Erythroblast (primary cell): ENCODE data around the gene OR12D1.

Experiments used
- GATA1 ChIP-seq: IDR thresholded peaks from 2 replicates; pipeline ENCODE4 v1.6.1; 2011; ENCODE audit warnings: low read depth, mild to moderate bottlenecking, control low read depth, low read length, moderate library complexity
- POLR2A ChIP-seq: IDR thresholded peaks from 2 replicates; pipeline ENCODE4 v1.6.1; 2011; ENCODE audit warnings: mild to moderate bottlenecking, low read length

- TF ChIP-seq POLR2A (no peak), GATA1 (no peak)
Measured at GRCh38 chr6:29376003-29376402, 38.7 kb upstream of the OR12D1 start.
